Gastrocnemius medialis (tissue), 4 donors: ENCODE measurements around the gene SMARCA4. TPM values are rescaled to one million over a fixed set of nuclear protein-coding genes. Genes with fewer than 3 reads are reported as not detected.

ENCODE experiments used
- ATAC-seq, 2 donors: fragments of 150-250 bp; one replicate each; pipeline ENCODE4 v1.9.1; 2016
- DNase-seq, 2 donors: peaks; one replicate each; pipeline ENCODE4 v3.0.0-alpha.2; 2019
- H3K27ac ChIP-seq, 4 donors: fragments of 200-600 bp; sonication (generic); 1 replicate in 1 of 4; 2 replicates in 3 of 4; pipeline ENCODE4 v1.5.1; 2016 to 2018; ENCODE audit warnings: mild to moderate bottlenecking in 2 of 4, moderate library complexity in 1 of 4
- H3K27me3 ChIP-seq, 3 donors: fragments of 200-600 bp; sonication (generic) in 2 of 3; 1 replicate in 1 of 3; 2 replicates in 2 of 3; pipeline versions ENCODE4 v1.5.1 to v1.6.0; 2016 to 2019; ENCODE audit warnings: mild to moderate bottlenecking in 1 of 3, moderate library complexity in 1 of 3
- H3K36me3 ChIP-seq, 2 donors: fragments of 200-600 bp; sonication (generic) in 1 of 2; one replicate each; pipeline ENCODE4 v1.5.1; 2017 to 2018
- H3K4me1 ChIP-seq, 2 donors: fragments of 200-600 bp; sonication (generic) in 1 of 2; one replicate each; pipeline ENCODE4 v1.5.1; 2016 to 2017; ENCODE audit warnings: mild to moderate bottlenecking in 2 of 2
- H3K4me3 ChIP-seq, 4 donors: fragments of 200-600 bp; sonication (generic) in 3 of 4; 1 replicate in 1 of 4; 2 replicates in 3 of 4; pipeline ENCODE4 v1.5.1; 2016 to 2019; ENCODE audit warnings: mild to moderate bottlenecking in 2 of 4
- H3K9me3 ChIP-seq, 3 donors: fragments of 200-600 bp; sonication (generic) in 2 of 3; 1 replicate in 1 of 3; 2 replicates in 2 of 3; pipeline ENCODE4 v1.5.1; 2016 to 2019
- CTCF ChIP-seq, 5 experiments: fragments of 450-650 bp in 3 of 5; fragments of 200-600 bp in 2 of 5; sonication (generic) in 2 of 5; IDR thresholded peaks in 4 of 5; conservative IDR thresholded peaks in 1 of 5; 1 replicate in 4 of 5; 2 replicates in 1 of 5; pipeline ENCODE4 v1.5.1; 2016 to 2019; ENCODE audit warnings: antibody characterized with exemption in 5 of 5, mild to moderate bottlenecking in 3 of 5, moderate library complexity in 3 of 5
- POLR2A ChIP-seq, 2 donors: fragments of 450-650 bp; IDR thresholded peaks; one replicate each; pipeline ENCODE4 v1.6.1; 2017; ENCODE audit warnings: antibody characterized with exemption in 2 of 2, mild to moderate bottlenecking in 2 of 2, moderate library complexity in 2 of 2
- in situ Hi-C, 4 donors: fragments of 200-750 bp; cut with MboI; loops; one replicate each; pipeline versions ENCODE4 v1.15.0 to v1.8.0; 2017; ENCODE audit warnings: low sequenced_read_pairs in 4 of 4
- intact Hi-C: fragments of 100-400 bp; cut with DNase I; formaldehyde crosslinking; loops from one replicate; pipeline ENCODE4 v1.15.1; 2023; ENCODE audit warnings: low total_unique reads
- total RNA-seq, 4 donors: library from RNA; depleted of rRNA; stranded (reverse); fragments of >200 nt; gene quantifications; one replicate each; pipeline versions ENCODE4 v1.1.0 to v1.2.3, GENCODE V29; 2016

Gene SMARCA4
- total RNA-seq, 4 donors from 2014 or later = 24.0 to 72.6 (median 68.7) TPM

- no peak overlapping the region for H3K4me3 ChIP-seq
- intact Hi-C loops (loop anchor here (5.0 to 10.0 kb wide), 2 partner anchors 58 to 170 kb away; no protein-coding TSS in a partner anchor), in situ Hi-C loops (loop anchor here (5.0 to 25.0 kb wide), 5 partner anchors 90 to 178 kb away; no protein-coding TSS in a partner anchor)
- peaks cover 11 to 15% of the 10 kb centered on the region in 2 donors for H3K4me1 ChIP-seq
- no peak for ATAC-seq
- H3K9me3 ChIP-seq = no peaks in the 10 kb centered on the region
- no peaks in the 10 kb centered on the region for H3K27me3 ChIP-seq
- TF ChIP-seq CTCF (IDR thresholded peaks at IDR 0.05 in 4 of 5, conservative IDR thresholded peaks at IDR 0.05 in 1 of 5) = no peak
- no peak for TF ChIP-seq POLR2A (IDR thresholded peaks at IDR 0.05)
- peaks cover 0 to 74% of the 10 kb centered on the region in 2 donors for H3K36me3 ChIP-seq
- DNase-seq = no peak
- H3K27ac ChIP-seq = peak overlapping the region; percentile 64 to 73 (median 72)
These were observed 73.8 kb downstream of the SMARCA4 start for GRCh38 chr19:11034449-11035213.

DNA sequence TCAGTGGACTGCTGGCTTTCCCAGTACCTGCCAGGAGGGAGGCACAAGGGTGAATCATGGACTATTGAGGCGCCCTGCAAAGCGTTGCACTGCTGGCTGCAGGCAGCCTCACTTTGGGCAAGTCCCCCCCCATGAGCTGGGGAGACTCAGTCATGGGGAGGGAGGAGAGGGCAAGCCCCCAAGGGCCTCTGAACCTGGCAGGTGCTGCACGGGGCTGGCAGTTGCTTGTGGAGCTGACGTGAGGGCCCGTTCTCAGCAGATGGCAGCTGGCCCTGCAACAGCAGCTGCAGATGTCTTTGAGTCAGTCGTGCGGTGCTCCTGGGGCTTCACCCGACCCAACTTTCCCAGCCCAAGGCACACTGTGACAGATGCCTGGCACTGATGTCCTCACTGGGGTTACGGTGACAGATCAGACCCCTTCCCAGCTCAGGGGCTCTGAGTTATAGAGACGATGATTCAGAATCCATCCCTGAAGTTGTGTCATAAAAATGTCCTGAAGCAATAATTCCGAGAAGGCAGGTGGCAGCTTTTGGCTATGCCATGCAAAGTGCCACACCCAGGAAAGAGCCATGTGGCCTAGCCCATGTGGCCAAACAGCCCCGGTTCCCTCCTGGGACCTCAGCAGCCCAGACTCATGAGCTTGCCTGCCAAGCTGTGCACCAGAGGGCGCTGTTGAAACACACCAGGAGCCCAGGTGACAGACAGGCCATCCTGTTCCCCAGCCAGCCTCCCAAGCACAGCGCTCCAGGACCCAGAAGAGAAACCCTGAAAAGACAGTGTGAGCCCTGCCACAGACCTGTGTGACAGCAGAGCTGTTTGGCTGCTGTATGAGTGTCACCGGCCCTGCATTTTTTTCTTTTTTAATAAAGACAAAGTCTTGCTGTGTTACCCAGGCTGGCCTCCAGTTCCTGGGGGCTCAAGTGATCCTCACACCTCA lies 74.9 kb downstream of the SMARCA4 start:
- in situ Hi-C loops = loop anchor here (5.0 to 25.0 kb wide), 5 partner anchors 89 to 177 kb away; no protein-coding TSS in a partner anchor
- no peaks in the 10 kb centered on the region for H3K27me3 ChIP-seq
- peak overlapping the region; percentile 64 to 73 (median 72) for H3K27ac ChIP-seq
- no peak overlapping the region for H3K4me3 ChIP-seq
- ATAC-seq (peak; percentile 85 to 92), DNase-seq (peak; percentile 78 to 92)
- H3K9me3 ChIP-seq = no peaks in the 10 kb centered on the region
- TF ChIP-seq CTCF (IDR thresholded peaks at IDR 0.05 in 4 of 5, conservative IDR thresholded peaks at IDR 0.05 in 1 of 5) (peak; percentile 63 to 83 (median 82)), POLR2A (IDR thresholded peaks at IDR 0.05) (no peak)
- peaks cover 11 to 15% of the 10 kb centered on the region in 2 donors for H3K4me1 ChIP-seq
- intact Hi-C loops = loop anchor here (1.0 to 10.0 kb wide), 4 partner anchors 57 to 169 kb away; no protein-coding TSS in a partner anchor
- peaks cover 0 to 70% of the 10 kb centered on the region in 2 donors for H3K36me3 ChIP-seq

DNA sequence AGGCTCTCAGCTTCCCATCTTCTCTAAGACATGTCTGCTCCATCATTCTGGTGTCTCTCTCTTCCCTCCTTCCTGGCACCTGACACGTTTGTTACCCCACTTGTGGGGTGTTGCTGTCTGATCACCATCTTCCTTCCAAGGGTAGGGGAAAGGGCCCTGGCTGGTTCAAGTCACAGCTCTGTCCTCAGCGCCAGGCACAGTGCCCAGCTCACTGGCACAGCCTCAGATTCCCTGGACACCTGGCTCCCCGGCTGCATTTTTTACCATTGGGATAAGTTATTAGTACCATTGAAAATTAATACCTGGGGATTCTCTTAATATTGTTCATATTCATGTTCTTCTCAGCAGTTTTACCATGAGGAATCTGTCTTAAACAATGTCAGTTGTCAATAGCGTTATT lies 77.7 kb downstream of the SMARCA4 start:
- TF ChIP-seq POLR2A (IDR thresholded peaks at IDR 0.05) (no peak), CTCF (IDR thresholded peaks at IDR 0.05 in 4 of 5, conservative IDR thresholded peaks at IDR 0.05 in 1 of 5) (no peak)
- in situ Hi-C loops = loop anchor here (5.0 to 25.0 kb wide), 5 partner anchors 86 to 174 kb away; no protein-coding TSS in a partner anchor
- Histone ChIP-seq H3K4me3 (no peak overlapping the region), H3K27ac (peak overlapping the region in 1 of 4 donors; percentile 14), H3K36me3 (peaks cover 0 to 61% of the 10 kb centered on the region in 2 donors), H3K27me3 (no peaks in the 10 kb centered on the region), H3K9me3 (no peaks in the 10 kb centered on the region), H3K4me1 (peaks cover 11 to 15% of the 10 kb centered on the region in 2 donors)
- DNase-seq (no peak), ATAC-seq (no peak)
- intact Hi-C loops = loop anchor here (5.0 to 10.0 kb wide), 2 partner anchors 54 to 166 kb away; no protein-coding TSS in a partner anchor

GRCh38 chr19:11041194-11041593 lies 80.4 kb downstream of the SMARCA4 start:
- no peak overlapping the region for H3K4me3 ChIP-seq

More at GRCh38 chr19:11041194-11041593, 80.4 kb downstream of the SMARCA4 start:
- Histone ChIP-seq H3K9me3 (no peaks in the 10 kb centered on the region), H3K36me3 (peaks cover 0 to 51% of the 10 kb centered on the region in 2 donors), H3K27ac (no peak overlapping the region), H3K4me1 (peaks cover 0 to 3% of the 10 kb centered on the region in 2 donors), H3K27me3 (no peaks in the 10 kb centered on the region)
- no peak for TF ChIP-seq CTCF (IDR thresholded peaks at IDR 0.05 in 4 of 5, conservative IDR thresholded peaks at IDR 0.05 in 1 of 5)
- TF ChIP-seq POLR2A (IDR thresholded peaks at IDR 0.05) = no peak
- intact Hi-C loops (no loop called here), in situ Hi-C loops (loop anchor here in 1 of 4 donors (25.0 kb wide), 1 partner anchor 171 kb away; no protein-coding TSS in a partner anchor)
- no peak for DNase-seq
- no peak for ATAC-seq
